GM19238 (cell line): ENCODE results near the gene SAMD1.
"Not testable (repeated sequence)": the region's sequence is repeated elsewhere in the genome, so short reads cannot be mapped to it uniquely, and the experiment has no call there.

Experiments
- DNase-seq: peaks from one replicate; pipeline ENCODE4 v3.0.0; 2011; ENCODE audit warnings: low spot score; ENCODE audit not compliant: insufficient read length

Gene SAMD1

DNA sequence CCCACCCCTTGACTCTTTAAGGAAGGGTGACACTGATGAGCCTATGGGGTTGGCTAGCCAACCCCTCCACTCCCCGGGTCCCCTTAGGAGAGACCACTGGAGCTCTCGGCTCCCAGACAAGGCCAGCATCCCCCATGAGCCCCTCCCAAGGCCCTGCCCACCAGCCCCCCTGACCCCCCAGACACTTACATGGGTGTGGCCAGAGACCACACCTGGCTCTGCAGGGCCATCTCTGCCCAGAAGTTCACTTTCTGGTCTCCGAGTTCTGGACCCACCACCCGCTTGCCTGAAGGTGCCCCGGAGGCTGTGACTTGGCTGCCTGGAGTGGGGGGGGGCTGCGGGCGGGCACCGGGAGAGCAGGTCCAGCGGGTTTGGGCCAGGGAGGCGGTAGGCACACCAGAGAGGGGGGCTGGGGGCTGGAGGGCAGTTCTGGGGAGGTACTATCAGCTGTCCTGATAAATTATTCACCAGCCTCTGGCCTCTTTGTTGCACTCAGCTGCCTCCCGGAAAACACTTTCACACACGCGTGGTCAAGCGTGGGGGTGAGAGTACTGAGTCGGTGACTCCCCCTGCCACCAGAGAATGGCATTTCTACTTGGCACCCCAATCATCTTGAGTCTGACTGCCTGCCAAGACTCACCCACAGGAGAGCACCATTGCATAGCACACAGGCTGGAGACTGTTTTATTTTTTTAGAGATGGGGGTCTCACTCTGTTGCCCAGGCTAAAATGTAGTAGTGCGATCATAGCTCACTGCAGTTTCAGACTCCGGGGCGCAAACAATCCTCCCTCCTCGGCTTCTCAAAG is 28.6 kb downstream of the SAMD1 start, which contains the start of gene PALM3:
PALM3 (minus strand) TSS at position 326 of the 807 bp plus-strand sequence; CDS start at position 230, 96 bp downstream.
- DNase-seq: no peak

DNA sequence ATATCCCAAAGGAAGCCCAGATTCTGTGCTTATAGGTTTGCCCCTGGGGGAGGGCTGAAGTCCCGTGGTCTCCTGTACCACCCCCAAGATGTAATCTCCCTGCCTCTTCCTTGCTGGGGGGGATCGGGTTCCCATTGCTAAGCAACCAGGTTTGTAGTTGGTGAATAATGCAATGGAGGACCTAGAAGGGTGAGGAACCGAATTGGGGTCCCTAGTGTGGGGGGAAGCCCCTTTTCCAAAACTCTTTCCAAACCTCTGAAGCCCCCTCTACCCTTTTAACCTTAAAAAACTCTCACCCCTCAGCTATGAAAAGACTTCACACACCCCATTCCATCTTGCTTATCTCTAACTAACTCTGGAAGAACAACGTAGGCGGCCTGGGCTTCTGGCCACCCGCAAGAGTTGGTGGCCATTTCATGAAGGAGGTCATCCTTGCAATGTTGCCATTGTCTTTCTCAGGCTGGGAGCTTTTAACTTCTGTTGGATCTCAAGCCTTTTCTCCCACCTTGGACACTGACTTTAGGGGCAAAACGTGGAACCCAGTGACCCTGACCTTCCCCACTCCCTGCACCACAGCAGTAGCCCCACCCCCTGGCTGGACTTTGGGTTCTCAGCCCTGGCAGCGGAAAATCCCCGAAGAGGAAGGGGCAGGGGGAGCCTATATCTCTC is 29.3 kb downstream of the SAMD1 start:
- no peak for DNase-seq

DNA sequence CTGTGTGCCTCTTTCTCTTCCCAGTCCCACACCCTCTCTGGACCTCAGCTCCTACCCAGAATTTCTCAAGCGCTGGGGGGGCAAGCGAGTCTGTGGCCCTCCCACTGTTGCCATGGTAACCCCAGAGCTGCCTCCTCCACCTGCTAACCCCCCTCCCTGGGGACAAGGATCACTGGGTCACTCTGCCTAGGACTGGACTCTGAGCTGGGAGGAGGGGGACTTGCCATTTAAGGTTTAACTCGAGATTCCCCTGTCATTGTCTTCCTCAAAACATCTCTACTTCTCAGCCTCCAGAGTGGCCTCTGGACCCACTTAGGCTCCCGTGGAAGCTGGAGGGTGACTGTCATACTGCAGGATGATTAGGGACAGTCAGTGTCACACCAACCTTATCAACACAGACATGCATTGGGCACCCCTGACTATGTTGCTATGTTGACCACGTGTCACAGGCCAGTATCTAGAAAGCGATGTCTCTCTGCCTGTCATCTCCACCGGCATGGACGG is 30.8 kb downstream of the SAMD1 start:
- no peak for DNase-seq

GRCh38 chr19:14059093-14059480 is 31.5 kb downstream of the SAMD1 start:
- no peak for DNase-seq

DNA sequence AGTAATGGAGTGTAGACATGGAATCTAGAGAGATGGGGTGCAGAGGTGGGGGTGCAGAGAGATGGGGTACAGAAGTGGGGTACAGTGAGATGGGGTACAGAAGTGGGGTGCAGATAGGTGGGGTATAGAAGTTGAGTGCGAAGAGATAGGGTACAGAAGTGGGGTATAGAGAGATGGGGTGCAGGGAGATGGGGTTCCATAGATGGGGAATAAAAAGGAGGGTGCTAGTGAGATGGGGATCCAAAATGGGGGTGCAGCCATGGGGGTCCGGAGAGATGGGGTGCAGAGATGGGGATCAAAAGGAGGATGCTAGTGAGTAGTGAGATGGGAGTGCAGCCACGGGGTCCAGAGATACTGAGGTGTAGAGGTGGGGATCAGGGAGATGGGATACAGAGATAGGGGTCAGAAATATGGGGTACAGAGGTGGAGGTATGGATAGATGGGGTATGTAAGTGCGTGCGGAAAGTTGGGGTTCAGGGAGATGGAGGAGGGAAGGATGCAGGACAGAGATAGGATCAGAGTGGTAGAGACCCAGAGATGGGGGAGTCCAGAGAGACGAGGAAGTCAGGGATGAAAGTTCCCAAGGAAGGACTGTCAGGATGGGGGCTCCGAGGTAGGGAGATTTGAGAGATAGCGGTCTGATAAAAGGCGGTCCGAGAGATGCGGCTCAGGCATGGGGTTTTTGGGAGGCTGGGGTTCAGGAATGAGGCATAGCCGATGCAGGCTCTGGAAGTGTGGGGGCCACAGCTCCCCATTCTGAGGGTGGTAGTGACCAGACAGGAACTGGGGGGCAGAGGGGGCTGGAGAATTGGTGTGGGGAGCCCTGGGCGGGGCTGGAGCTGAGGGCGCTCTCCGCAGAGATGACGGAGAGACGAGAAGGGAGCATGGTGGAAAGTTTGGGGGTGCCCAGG is 32.1 kb downstream of the SAMD1 start:
- no peak for DNase-seq

- no peak for DNase-seq
These were observed 33.7 kb downstream of the SAMD1 start for GRCh38 chr19:14056741-14057356.

DNA sequence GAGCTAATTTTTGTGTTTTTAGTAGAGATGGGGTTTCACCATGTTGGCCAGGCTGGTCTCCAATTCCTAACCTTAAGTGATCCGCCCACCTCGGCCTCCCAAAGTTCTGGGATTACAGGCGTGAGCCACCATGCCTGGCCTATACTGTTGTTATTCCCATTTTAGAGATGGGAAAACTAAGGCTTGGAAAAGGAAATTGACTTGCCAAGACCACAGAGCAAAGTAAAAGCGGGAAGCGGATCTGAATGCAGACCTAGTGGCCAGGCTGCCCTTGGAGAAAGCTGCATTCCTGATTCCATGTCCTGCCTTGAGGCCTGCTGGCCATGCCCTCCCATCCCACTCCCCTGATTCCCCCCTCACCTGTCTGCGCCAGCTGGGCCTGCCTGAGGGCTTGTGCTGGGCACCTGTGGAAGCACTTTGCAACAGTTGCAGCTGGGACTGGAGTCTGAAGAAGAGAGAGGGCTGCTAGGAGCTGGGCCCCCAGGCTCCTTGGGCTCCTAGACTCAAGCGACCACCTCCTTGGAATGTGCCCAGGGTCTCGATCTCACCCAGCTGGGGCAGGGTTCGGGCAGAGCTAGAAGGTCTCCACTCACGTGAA is 34.4 kb downstream of the SAMD1 start:
- DNase-seq: no peak

GRCh38 chr19:14055396-14055795 is 35.2 kb downstream of the SAMD1 start:
- no peak for DNase-seq

DNA sequence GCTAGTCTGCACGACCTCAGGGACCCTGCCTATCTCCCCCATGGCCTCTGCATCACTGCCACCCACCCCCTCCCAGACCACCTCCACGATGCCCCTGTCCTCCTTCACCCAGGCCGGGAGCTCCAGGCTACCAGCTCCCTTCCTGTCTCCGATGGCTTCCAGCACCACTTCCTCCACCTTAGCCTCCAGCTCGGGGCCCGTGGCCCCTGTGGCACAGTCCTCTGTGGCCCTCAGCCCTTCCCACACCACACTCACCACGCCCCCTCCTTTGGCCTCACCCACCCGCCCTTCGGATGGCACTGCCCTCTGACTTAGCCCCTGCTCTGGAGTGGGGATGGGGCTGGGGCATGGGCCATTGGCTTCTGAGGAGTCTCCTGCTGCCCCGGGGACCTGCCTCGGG is 35.8 kb downstream of the SAMD1 start:
- DNase-seq: no peak

GRCh38 chr19:14054099-14054498 is 36.5 kb downstream of the SAMD1 start:
- no peak for DNase-seq

DNA sequence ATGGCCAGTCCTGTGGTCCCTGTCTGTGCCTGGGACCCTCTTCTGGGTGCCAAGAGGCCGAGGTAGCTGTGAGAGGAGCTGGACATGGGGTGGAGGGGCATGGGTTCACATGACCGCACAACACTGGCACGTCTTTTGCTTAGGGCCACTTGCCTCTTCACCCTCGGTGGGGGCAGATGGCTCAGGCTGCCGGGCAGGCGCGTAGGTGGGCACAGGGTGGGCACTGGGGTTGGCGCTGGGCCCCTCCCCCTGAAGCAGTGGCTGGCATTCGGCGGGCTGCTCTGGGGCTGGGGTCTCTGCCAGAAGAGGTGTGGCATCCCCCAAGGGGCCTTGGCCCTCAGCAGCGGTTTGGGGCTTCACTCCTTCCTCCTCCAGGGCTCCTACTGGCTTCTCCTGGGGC is 37.1 kb downstream of the SAMD1 start:
- no peak for DNase-seq

GRCh38 chr19:14053032-14053431 is 37.5 kb downstream of the SAMD1 start:
- no peak for DNase-seq

- DNase-seq: no peak
These were observed 38.1 kb downstream of the SAMD1 start for GRCh38 chr19:14052470-14052869.

GRCh38 chr19:14051980-14052379 is 38.6 kb downstream of the SAMD1 start:
- DNase-seq: no peak

DNA sequence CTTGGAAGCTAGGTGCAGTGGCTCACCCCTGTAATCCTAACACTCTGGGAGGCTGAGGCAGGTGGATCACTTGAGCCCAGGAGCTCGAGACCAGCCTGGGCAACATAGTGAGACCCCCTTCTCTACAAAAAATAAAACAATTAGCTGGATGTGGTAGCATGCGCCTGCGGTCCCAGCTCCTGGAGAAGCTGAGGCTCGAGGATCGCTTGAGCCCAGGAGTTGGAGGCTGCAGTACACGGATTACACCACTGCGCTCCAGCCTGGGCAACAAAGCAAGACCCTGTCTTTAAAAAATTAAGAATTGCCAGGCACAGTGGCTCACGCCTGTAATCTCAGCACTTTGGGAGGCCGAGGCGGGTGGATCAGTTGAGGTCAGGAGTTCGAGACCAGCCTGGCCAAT is 39.6 kb downstream of the SAMD1 start:
- not testable (repeated sequence) for DNase-seq

DNA sequence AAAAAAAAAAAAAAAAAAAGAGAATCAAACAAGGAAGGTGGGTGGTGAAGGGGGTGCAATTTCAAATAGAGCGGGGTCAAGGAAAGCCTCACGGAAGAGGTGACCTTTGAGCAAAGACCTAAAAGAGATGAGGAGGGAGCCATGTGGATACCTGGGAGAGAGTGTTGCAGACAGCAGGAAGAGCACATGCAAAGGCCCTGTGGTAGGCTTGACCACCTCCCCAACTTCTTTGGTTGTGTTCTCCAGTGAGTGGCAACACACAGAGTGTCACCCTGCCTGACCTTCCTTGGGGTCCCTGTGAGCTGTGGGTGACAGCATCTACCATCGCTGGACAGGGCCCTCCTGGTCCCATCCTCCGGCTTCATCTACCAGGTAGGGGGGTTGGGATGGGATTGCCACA is 40.0 kb downstream of the SAMD1 start:
- no peak for DNase-seq

GRCh38 chr19:14048443-14049153 is 42.0 kb downstream of the SAMD1 start:
- DNase-seq: peak; percentile 67

GRCh38 chr19:14047866-14048265 is 42.7 kb downstream of the SAMD1 start:
- DNase-seq: not testable (repeated sequence)

GRCh38 chr19:14042659-14043608 is 47.6 kb downstream of the SAMD1 start:
- peak; percentile 45 for DNase-seq
